MV-4-11 (cell line): ENCODE results near the gene CCDC59.
"Not testable (repeated sequence)": the region's sequence is repeated elsewhere in the genome, so short reads cannot be mapped to it uniquely, and the experiment has no call there.

Source experiments
- DNase-seq: peaks from one replicate; lab custom pipeline; 2025; lab: John Stamatoyannopoulos, UW

Gene CCDC59, protein sequence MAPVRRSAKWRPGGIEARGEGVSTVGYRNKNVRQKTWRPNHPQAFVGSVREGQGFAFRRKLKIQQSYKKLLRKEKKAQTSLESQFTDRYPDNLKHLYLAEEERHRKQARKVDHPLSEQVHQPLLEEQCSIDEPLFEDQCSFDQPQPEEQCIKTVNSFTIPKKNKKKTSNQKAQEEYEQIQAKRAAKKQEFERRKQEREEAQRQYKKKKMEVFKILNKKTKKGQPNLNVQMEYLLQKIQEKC

DNA sequence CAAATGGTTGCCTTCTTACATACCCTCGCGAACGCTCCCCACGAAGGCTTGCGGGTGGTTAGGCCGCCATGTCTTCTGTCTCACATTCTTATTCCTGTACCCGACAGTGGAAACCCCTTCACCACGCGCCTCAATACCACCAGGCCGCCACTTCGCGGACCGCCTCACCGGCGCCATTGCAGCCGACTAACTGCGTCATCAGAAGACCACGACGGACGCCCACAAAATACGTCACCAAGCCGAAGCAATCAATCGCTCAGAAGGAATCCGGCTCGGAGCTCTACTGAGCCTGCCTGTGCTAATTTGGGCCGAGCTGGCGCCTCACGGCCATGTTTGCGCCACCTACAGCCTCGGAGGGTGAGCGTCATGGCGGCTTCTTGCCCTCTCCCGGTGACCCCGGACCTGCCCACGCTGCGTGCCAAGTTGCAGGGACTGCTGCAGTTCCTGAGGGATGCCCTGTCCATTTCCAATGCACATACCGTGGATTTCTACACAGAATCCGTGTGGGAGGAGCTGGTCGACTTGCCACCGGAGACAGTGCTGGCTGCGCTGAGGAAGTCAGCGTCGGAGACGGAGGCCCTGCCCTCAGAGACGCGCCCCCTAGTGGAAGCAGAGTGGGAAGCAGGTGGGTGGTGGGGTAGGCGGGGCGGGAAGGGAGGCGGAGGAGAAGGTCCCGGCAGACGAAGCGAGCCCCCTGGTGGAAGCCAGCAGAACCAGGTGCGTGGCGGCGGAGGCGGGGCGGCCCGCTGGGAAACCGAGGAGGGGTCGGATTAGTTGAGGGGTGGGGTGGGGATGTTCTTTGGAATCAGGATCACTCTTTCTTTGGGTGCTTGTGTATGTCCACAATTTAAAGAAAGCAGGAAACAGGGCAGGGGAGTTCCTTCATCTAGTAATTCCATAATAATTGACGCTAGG is at the start of gene CCDC59, which contains the start of gene METTL25:
TSS of gene CCDC59 (minus strand) at position 188 of the 915 bp plus-strand sequence. CDS start at position 177, 11 bp downstream.
TSS of gene METTL25 (plus strand) at position 330 of the 915 bp plus-strand sequence. CDS start at position 367, 37 bp downstream.
- DNase-seq: peak; percentile 96

DNA sequence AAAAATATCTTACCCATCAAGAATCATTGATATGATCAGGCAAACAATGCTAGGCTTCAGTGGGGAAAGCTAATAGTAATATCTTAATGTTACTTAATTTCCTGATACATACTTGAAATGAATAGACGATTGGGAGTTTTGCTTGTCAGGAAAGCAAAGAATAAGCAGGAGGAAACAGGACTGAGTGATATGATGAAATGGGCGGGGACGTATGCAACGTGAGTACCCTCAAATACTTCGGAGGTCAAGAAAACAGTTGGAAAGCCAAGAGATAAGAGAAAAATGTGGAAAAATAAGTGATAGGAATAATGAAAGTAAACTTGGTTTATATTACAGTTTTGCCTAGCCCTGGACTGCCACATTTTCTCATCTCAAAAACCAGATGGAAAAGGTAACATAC is 49.3 kb upstream of the CCDC59 start:
- DNase-seq: no peak

GRCh38 chr12:82406651-82407050 is 48.5 kb upstream of the CCDC59 start:
- DNase-seq: no peak

DNA sequence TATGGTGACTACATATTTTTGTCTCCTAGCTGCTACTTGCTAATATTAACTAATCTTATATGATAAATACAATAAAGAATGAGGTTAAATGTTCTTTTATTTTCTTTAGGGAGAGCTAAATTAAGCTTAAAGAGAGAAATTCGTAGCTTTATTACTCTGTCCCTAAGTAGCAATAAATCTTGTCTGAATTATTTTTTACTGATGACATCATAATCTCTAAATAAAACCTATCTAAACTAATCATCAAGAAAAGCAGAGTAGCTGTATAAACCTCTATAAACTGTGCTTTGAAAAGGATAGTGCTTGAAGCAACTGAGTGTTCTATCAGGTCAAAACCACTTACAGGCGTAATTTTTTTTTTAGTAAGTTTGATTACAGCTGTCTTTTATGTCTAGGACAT is 42.6 kb upstream of the CCDC59 start:
- no peak for DNase-seq

DNA sequence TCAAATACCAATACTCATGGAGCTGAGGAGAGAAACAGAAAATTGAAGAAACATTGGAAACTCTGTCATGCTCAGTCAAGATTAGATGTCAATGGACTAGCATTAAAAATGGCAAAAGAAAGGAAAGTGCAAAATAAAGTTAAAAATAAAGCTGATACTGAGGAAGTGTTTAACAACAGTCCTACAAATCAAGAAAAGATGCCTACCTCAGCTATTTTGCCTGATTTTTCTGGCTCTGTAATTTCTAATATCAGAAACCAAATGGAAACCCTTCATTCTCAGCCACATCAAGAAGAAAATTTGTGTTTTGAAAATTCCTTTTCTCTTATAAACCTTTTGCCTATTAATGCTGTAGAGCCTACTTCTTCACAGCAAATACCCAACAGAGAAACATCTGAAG is 40.7 kb upstream of the CCDC59 start:
- no peak for DNase-seq

GRCh38 chr12:82383930-82384552 is 25.9 kb upstream of the CCDC59 start:
- DNase-seq: no peak

GRCh38 chr12:82378997-82379396 is 20.8 kb upstream of the CCDC59 start:
- no peak for DNase-seq

- DNase-seq: no peak
Observed at GRCh38 chr12:82375201-82375600, 17.0 kb upstream of the CCDC59 start.

DNA sequence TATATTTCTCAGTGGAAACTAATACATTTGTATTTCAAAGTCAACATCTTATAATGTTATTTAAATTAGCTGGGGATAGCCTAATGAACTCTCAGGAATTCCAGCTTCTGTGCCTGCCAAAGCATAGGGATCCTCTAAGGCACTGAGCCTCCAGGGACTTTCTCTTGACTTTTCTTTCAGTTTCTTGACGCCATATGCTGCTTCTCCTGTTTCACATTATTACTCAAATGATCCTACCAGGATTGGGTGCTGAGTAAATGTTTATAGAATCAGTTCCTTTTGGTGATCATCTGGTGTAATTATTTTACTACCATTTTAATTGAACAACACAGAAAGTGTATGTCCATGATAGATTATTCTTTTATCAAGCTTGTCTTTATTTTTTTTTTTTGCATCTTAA is 8.0 kb upstream of the CCDC59 start:
- DNase-seq: no peak

GRCh38 chr12:82363990-82364389 is 5.8 kb upstream of the CCDC59 start:
- no peak for DNase-seq

DNA sequence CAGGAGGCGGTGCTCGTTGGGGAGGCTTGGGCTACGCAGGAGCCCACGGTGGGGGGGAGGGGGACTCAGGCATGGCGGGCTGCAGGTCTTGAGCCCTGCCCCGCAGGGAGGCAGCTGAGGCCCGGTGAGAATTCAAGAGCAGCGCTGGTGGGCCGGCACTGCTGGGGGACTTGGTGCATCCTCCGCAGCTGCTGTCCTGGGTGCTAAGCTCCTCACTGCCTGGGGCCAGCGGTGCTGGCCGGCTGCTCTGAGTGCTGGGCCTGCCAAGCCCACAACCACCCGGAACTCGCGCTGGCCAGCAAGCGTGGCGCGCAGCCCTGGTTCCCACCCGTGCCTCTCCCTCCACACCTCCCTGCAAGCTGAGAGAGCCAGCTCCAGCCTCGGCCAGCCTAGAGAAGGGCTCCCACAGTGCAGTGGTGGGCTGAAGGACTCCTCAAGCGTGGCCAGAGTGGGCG is 3.3 kb upstream of the CCDC59 start:
- no peak for DNase-seq

DNA sequence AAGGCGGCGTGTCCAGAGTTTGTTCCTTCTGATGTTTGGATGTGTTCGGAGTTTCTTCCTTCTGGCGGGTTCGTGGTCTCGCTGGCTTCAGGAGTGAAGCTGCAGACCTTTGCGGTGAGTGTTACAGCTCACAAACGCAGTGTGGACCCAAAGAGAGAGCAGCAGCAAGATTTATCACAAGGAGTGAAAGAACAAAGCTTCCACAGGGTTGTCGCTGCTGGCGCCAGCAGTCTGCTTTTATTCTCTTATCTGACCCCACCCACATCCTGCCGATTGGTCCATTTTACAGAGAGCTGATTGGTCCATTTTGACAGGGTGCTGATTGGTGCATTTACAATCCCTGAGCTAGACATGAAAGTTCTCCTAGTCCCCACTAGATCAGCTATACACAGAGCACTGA is 2.6 kb upstream of the CCDC59 start:
- not testable (repeated sequence) for DNase-seq

DNA sequence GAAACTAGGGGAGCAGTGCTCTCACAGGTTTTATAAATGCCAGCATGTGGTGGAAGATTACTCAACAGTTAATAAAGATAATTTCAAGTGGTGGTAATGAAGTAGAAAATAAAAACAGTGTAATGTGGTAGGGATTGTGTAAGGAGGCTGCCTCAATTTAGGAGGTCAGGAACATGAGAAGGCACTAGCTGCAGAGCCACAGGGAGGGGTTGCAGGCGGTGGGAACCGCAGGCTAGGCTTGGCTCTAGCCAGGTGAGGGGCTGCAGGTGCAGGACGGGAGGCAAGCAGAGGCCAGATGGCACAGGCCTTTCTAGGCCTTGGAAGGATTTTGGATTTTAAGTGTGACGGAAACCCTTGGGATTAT is 910 bp upstream of the CCDC59 start:
- DNase-seq: no peak

DNA sequence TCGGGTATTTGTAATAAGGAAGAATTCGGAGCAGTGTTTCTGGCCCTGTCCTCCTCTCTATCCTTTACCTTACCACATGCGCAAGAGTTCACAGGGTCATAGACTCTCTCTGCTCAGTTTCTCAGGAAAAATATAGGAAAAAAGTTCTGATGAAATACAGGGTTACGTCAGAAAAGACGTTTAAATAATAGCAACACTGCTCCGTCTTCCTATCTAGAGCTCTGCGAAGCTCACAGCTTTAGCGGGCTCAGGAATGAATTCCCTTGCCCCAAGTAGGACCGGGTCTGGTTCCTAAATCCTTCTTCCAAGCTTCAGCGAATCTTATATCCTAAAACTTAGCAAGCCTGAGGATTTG is 365 bp downstream of the CCDC59 start:
- DNase-seq: no peak

DNA sequence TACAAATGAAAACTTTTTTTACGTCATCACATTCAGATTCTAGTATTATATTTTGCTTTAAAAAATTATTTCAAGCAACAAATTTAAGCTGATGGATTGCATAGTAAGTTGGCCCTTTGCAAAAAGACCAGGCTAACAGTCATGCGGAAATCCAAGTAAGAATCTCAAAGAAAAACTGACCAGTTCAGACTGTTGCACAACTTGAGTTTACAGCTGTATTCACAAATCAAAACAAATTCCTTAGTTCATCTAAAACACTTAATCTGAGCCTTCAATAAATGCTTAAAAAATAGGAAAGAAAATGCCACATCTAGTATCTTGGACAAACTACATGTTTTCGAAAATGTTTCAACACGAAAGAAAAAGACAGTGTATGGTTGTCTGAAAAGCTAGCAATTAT is 847 bp downstream of the CCDC59 start:
- no peak for DNase-seq

DNA sequence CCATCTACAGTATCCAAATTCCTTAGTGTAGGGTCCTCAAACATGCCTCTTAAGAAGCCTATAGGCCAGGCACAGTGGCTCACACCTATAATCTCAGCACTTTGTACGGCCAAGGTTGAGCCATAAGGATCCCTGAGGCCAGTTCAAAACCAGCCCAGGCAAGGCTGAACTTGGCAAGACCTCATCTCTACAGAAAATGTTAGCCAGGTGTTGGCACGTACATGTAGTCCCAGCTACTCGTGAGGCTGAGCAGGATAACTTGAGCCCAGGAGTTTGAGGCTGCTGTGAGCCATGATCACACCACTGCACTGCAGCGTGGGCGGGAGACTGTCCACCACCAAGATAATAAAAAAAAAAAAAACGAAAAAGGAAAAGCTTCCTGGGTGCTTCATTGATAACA is 6.8 kb downstream of the CCDC59 start:
- DNase-seq: no peak

DNA sequence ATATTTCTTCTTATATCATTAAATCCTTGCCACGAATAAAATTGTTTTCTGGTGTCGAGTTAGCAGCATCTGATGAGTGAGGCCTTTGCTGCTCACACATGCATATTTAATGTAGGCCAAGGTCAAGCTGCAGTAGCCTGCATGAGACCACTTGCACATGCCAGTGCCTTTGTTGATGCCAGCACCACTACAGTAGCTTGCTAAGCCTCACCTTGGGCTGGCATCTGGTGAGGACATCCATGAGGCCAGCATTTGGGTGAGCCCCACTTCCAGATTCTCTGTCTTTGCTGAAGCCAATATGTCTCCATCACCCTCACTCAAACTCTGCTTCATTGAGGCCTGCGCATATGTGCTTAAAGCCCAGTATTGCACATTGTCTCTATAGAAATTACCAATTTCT is 8.0 kb downstream of the CCDC59 start:
- no peak for DNase-seq

GRCh38 chr12:82329508-82329907 is 28.7 kb downstream of the CCDC59 start:
- DNase-seq: no peak

GRCh38 chr12:82327861-82328260 is 30.3 kb downstream of the CCDC59 start:
- DNase-seq: no peak

GRCh38 chr12:82326905-82327503 is 31.2 kb downstream of the CCDC59 start:
- DNase-seq: peak; percentile 2

GRCh38 chr12:82325540-82326336 is 32.4 kb downstream of the CCDC59 start:
- DNase-seq: no peak

- DNase-seq: no peak
Observed at GRCh38 chr12:82319276-82319675, 38.9 kb downstream of the CCDC59 start.
